Caco-2 (cell line): Measurements from ENCODE around the gene ABCA4. TPM values are rescaled to one million over a fixed set of nuclear protein-coding genes. Genes with fewer than 3 reads are reported as not detected.

Source experiments
- BruUV-seq: library from RNA; stranded (reverse); fragments of 400-500 nt; replicated peaks from 2 replicates; lab custom pipeline; 2021; lab: Mats Ljungman, UMichigan
- CTCF ChIA-PET: fragments of 300-600 bp; sonication (Branson Sonifier 250); formaldehyde crosslinking; loops from one replicate; lab custom pipeline; 2022; ENCODE audit warnings: antibody characterized with exemption; lab: Charles Lee
- POLR2A ChIA-PET: fragments of 300-600 bp; sonication (Branson Sonifier 250); formaldehyde crosslinking; loops from one replicate; lab custom pipeline; 2022; ENCODE audit warnings: antibody characterized with exemption; lab: Charles Lee
- DNase-seq, 2 experiments: peaks; one replicate each; pipeline versions ENCODE4 v3.0.0 to v3.0.0-alpha.2; 2020 to 2022
- H3K27me3 ChIP-seq: replicated peaks from 2 replicates; pipeline ENCODE4 v1.6.0; 2011; ENCODE audit warnings: low read length; ENCODE audit not compliant: control insufficient read depth, insufficient read depth
- H3K36me3 ChIP-seq: 2 replicates; pipeline ENCODE4 v1.5.1; 2011; ENCODE audit warnings: low read length; ENCODE audit not compliant: control insufficient read depth, insufficient read depth
- H3K4me1 ChIP-seq: fragments of 250-450 bp; sonication (Bioruptor Pico); 2 replicates; pipeline ENCODE4 v1.5.1; 2020; ENCODE audit warnings: mild to moderate bottlenecking
- H3K4me3 ChIP-seq: 2 replicates; pipeline ENCODE4 v1.5.1; 2011; ENCODE audit warnings: low read depth, mild to moderate bottlenecking, control low read depth, low read length
- H3K9me3 ChIP-seq: fragments of 250-450 bp; sonication (Bioruptor Pico); 2 replicates; pipeline ENCODE4 v1.5.1; 2020; ENCODE audit warnings: mild to moderate bottlenecking, moderate library complexity
- H3K27ac Mint-ChIP-seq: one replicate; pipeline ENCODE4 v1.8.0; 2022; ENCODE audit warnings: mixed read lengths; ENCODE audit not compliant: unreplicated experiment
- H3K27me3 Mint-ChIP-seq: one replicate; pipeline ENCODE4 v1.8.0; 2022; ENCODE audit warnings: mixed read lengths; ENCODE audit not compliant: insufficient read depth, unreplicated experiment
- H3K36me3 Mint-ChIP-seq: one replicate; pipeline ENCODE4 v1.8.0; 2022; ENCODE audit warnings: mild to moderate bottlenecking, mixed read lengths; ENCODE audit not compliant: insufficient read depth, unreplicated experiment
- H3K4me1 Mint-ChIP-seq: one replicate; pipeline ENCODE4 v1.8.0; 2022; ENCODE audit warnings: low read depth, mixed read lengths; ENCODE audit not compliant: unreplicated experiment
- H3K4me3 Mint-ChIP-seq: one replicate; pipeline ENCODE4 v1.8.0; 2022; ENCODE audit warnings: mild to moderate bottlenecking, moderate library complexity, mixed read lengths; ENCODE audit not compliant: unreplicated experiment
- H3K9me3 Mint-ChIP-seq: one replicate; pipeline ENCODE4 v1.8.0; 2022; ENCODE audit warnings: mixed read lengths; ENCODE audit not compliant: unreplicated experiment
- intact Hi-C: fragments of 100-400 bp; cut with micrococcal nuclease; formaldehyde crosslinking; loops from one replicate; pipeline ENCODE4 v1.10.0; 2022; ENCODE audit not compliant: unreplicated experiment
- total RNA-seq: library from RNA; stranded (reverse); gene quantifications from 2 replicates; pipeline ENCODE4 v1.2.3, GENCODE V29; 2022
- TF ChIP-seq, protein P1 (sequence below), 2 experiments: fragments of 200-600 bp in 1 of 2; IDR thresholded peaks; 1 replicate in 1 of 2; 2 replicates in 1 of 2; pipeline versions ENCODE4 v1.5.1 to v1.8.0; 2011 to 2022; ENCODE audit warnings: antibody characterized with exemption in 1 of 2, control low read depth in 1 of 2, inconsistent platforms in 1 of 2, low read depth in 1 of 2, low read length in 1 of 2, mild to moderate bottlenecking in 1 of 2, moderate library complexity in 1 of 2; ENCODE audit not compliant: insufficient read depth in 1 of 2, severe bottlenecking in 1 of 2, unreplicated experiment in 1 of 2

Gene ABCA4
- total RNA-seq, 1 experiment from 2014 or later: 1.8 TPM

- no peaks in the 10 kb centered on the region for H3K9me3 Mint-ChIP-seq
- H3K4me1 Mint-ChIP-seq: peaks cover 9% of the 10 kb centered on the region
- H3K4me3 Mint-ChIP-seq: no peak overlapping the region
- no peaks in the 10 kb centered on the region for H3K27me3 Mint-ChIP-seq
- H3K36me3 Mint-ChIP-seq: no peaks in the 10 kb centered on the region
- TF ChIP-seq, protein P1, sequence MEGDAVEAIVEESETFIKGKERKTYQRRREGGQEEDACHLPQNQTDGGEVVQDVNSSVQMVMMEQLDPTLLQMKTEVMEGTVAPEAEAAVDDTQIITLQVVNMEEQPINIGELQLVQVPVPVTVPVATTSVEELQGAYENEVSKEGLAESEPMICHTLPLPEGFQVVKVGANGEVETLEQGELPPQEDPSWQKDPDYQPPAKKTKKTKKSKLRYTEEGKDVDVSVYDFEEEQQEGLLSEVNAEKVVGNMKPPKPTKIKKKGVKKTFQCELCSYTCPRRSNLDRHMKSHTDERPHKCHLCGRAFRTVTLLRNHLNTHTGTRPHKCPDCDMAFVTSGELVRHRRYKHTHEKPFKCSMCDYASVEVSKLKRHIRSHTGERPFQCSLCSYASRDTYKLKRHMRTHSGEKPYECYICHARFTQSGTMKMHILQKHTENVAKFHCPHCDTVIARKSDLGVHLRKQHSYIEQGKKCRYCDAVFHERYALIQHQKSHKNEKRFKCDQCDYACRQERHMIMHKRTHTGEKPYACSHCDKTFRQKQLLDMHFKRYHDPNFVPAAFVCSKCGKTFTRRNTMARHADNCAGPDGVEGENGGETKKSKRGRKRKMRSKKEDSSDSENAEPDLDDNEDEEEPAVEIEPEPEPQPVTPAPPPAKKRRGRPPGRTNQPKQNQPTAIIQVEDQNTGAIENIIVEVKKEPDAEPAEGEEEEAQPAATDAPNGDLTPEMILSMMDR (IDR thresholded peaks at IDR 0.05; ENCODE audit: insufficient read depth in 1 of 2, low read depth in 1 of 2, low read length in 1 of 2, severe bottlenecking in 1 of 2, unreplicated experiment in 1 of 2): no peak
- intact Hi-C loops: no loop called here
- Histone ChIP-seq H3K4me3 (no peak overlapping the region), H3K4me1 (no peaks in the 10 kb centered on the region), H3K36me3 (no peaks in the 10 kb centered on the region), H3K9me3 (no peaks in the 10 kb centered on the region), H3K27me3 (no peaks in the 10 kb centered on the region)
- no peak for DNase-seq
- no peak overlapping the region for H3K27ac Mint-ChIP-seq
- POLR2A ChIA-PET: no interaction called here
- CTCF ChIA-PET: interaction anchor here (0.6 kb wide), 1 partner anchor 1973 kb away, joined by 4 read pairs; no protein-coding TSS in a partner anchor
- BruUV-seq: no TSS peak
Observed at GRCh38 chr1:94012708-94013366, 108.1 kb downstream of the ABCA4 start.

DNA sequence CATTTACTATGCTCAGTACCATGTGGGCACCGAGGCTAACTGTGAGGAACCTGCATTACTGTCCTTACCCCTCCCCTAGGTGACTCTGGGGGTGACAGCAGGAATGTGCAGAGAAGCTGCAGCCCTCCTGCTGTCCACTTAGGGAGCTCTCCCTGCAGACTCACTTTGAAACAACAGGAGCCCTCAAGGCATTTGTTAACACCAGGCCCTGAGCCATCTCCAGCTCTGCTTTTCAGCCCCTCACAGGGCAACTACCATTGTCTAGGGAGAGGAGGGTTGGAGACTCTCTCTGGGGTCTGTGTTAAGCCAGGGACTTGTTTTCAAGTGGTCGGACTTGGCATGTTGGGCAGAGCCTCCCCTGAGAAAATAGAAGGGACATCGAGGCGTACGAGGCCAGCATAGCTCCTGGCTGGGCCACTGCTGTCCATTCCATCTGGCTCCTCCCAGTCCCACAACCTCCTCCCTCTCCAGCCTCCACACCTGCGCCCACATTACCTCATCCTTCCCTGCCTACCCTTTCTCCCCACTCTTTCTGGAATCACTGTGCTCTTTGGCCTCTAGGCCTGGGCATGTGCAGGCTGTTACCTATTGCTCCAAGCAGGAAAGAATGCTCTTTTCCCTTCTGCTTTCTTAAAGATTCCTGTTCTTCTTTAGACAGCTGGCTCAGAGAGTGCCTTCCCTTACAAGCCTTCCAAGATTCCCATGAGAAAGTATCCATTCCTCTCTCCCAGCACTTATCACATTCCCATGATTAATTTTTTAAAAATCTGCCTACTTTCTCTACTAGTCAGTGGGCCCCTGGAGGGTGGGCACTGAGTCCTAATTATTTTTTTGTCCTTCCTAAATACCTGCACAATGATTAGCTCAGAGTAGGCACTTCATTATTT is 109.0 kb downstream of the ABCA4 start:
- H3K27me3 Mint-ChIP-seq: no peaks in the 10 kb centered on the region
- no peaks in the 10 kb centered on the region for H3K36me3 Mint-ChIP-seq
- Histone ChIP-seq H3K27me3 (no peaks in the 10 kb centered on the region), H3K4me1 (no peaks in the 10 kb centered on the region), H3K4me3 (no peak overlapping the region), H3K36me3 (no peaks in the 10 kb centered on the region), H3K9me3 (no peaks in the 10 kb centered on the region)
- H3K4me3 Mint-ChIP-seq: no peak overlapping the region
- ChIA-PET POLR2A (no interaction called here), CTCF (no interaction called here)
- no TSS peak for BruUV-seq
- no peaks in the 10 kb centered on the region for H3K9me3 Mint-ChIP-seq
- no peak overlapping the region for H3K27ac Mint-ChIP-seq
- intact Hi-C loops: no loop called here
- DNase-seq: no peak
- TF ChIP-seq, protein P1 (IDR thresholded peaks at IDR 0.05; ENCODE audit: insufficient read depth in 1 of 2, low read depth in 1 of 2, low read length in 1 of 2, severe bottlenecking in 1 of 2, unreplicated experiment in 1 of 2): no peak
- peaks cover 9% of the 10 kb centered on the region for H3K4me1 Mint-ChIP-seq

GRCh38 chr1:94011129-94011528 is 109.8 kb downstream of the ABCA4 start:
- Histone ChIP-seq H3K27me3 (no peaks in the 10 kb centered on the region), H3K4me1 (no peaks in the 10 kb centered on the region), H3K4me3 (no peak overlapping the region), H3K36me3 (no peaks in the 10 kb centered on the region), H3K9me3 (no peaks in the 10 kb centered on the region)
- intact Hi-C loops: no loop called here
- TF ChIP-seq, protein P1 (IDR thresholded peaks at IDR 0.05; ENCODE audit: insufficient read depth in 1 of 2, low read depth in 1 of 2, low read length in 1 of 2, severe bottlenecking in 1 of 2, unreplicated experiment in 1 of 2): no peak
- CTCF ChIA-PET: no interaction called here
- Mint-ChIP-seq H3K36me3 (no peaks in the 10 kb centered on the region), H3K9me3 (no peaks in the 10 kb centered on the region), H3K4me3 (no peak overlapping the region), H3K27me3 (no peaks in the 10 kb centered on the region), H3K4me1 (peaks cover 9% of the 10 kb centered on the region), H3K27ac (no peak overlapping the region)
- no TSS peak for BruUV-seq
- no peak for DNase-seq
- POLR2A ChIA-PET: no interaction called here
